T47D (cell line): ENCODE measurements around the gene COX10.

Experiments used
- DNase-seq, 2 experiments: peaks; one replicate each; pipeline versions ENCODE4 v3.0.0 to v3.0.0-alpha.2; 2011 to 2012; ENCODE audit warnings: low read depth in 1 of 2, low spot score in 1 of 2
- JUND ChIP-seq: IDR thresholded peaks from 2 replicates; pipeline ENCODE4 v1.6.1; 2012; ENCODE audit warnings: low read depth
- in situ Hi-C: cut with HindIII; loops from 2 replicates; pipeline ENCODE4 v1.10.0; 2016; ENCODE audit warnings: low sequenced_read_pairs, low pct_unique_long_range_greater_than_20kb

COX10 gene

GRCh38 chr17:14201988-14202380 is 132.7 kb downstream of the COX10 start:
- TF ChIP-seq JUND: no peak
- in situ Hi-C loops: no loop called here
- DNase-seq: no peak

GRCh38 chr17:14202388-14203166 is 133.3 kb downstream of the COX10 start:
- in situ Hi-C loops: no loop called here
- no peak for DNase-seq
- no peak for TF ChIP-seq JUND

DNA sequence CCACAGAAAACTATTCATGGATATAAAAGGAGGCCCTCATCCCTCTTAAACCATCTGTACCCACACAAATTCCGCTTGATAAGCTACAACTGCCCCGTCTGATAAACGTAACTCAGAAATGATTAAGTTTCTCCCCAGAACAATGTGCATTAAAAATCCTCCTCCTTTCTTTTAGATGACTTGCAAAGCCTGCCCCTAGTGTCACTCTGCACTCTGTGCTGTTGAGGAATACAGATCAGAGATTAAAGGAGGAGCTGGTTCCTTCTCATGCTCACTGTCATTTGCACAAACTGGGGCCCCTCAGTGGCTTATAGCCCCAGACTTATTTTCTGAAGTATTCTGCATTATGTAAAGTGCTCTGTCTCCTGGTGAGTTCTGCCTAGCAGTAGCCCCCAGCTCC is 134.1 kb downstream of the COX10 start:
- in situ Hi-C loops: no loop called here
- DNase-seq: peak in 1 of 2 experiments; percentile 24
- TF ChIP-seq JUND: no peak

DNA sequence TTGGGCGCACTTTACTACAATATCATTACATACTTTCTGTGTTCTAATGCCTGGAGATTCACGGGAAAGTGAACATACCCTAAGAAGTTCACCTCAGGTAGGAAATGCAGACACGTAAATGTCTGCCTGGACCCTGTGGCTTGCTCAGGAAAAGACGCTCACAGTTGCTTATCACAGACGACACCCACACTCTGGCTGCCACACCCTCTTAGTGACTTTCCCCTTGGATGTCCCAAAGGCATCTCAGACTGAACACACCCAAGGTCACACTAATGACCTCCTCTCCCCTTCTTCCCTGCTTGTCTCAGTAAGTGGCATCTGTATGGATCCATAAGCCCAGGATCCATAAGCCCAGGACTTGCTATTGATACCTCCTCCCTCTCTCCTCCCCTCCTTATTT is 134.8 kb downstream of the COX10 start:
- in situ Hi-C loops: no loop called here
- no peak for TF ChIP-seq JUND
- DNase-seq: no peak

DNA sequence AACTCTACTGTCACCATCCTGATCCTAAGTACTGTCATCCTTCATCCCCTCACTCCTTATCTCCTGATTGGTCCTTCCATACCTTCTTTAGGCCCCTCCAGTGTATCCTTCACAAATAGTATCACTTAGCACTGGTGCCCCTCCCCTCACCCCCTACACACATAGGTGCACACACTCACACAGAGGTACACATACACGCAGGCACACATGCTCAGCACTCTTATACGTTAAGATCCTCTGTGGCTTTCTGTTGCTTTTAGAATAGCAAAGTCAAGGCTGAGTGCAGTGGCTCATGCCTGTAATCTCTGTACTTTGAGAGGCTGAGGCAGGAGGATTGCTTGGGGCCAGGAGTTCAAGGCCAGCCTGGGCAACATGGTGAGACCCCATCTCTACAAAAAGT is 135.2 kb downstream of the COX10 start:
- in situ Hi-C loops: no loop called here
- no peak for TF ChIP-seq JUND
- DNase-seq: no peak

DNA sequence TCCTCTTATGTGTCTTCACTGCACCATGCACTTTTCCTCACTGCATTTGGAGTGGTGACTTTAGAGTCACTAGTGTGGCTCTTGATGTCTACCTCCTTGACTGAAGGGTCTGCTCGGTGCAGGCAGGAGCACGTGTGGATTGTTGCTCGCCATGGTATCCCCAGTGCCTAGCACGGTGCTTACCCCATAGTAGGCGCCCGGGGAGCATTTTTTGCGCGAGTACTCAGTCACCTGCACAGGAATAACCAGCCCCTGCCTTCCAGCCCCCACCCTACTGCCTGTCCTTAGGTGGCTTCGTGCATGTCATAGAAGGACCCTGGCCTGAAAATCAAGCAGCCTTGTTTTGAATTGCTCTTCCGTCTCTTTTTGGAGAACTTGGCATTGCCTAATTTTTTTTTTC is 136.1 kb downstream of the COX10 start:
- no peak for TF ChIP-seq JUND
- no peak for DNase-seq
- in situ Hi-C loops: no loop called here

DNA sequence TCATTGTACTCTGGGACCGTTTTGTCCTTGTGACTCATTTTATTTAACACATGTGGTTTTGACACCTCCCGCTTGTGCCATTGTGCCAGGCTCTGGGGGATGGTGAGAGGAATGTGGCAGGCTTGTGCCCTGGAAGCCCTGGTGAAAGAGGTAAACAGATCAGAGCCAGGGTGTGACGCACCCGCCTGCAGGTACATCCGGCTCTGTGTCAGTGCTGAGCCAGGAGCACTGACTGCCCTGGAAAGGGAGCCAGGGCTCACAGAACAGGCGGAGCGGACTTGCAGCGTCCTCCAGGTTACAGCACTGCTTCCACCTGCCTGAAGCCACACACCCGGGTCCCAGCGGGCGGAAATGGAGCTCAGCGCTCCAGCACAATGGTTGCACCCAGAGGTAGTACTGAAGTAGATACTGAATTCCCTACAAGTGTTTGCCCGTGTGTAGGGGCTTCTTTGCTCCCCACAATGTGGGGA is 136.7 kb downstream of the COX10 start:
- in situ Hi-C loops: no loop called here
- TF ChIP-seq JUND: no peak
- peak; percentile 58 to 81 for DNase-seq

DNA sequence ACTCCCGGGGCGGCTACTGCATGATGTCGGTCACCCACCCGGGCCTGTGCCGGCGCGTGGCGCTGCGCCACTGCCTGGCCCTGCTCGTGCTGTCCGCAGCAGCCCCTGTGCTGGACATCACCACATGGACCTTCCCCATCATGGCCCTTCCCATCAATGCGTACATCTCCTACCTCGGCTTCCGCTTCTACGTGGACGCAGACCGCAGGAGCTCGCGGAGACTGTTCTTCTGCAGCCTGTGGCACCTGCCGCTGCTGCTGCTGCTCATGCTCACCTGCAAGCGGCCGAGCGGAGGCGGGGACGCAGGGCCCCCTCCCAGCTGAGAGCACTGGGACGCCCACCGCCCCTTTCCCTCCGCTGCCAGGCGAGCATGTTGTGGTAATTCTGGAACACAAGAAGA is 137.6 kb downstream of the COX10 start:
- DNase-seq: no peak
- TF ChIP-seq JUND: no peak
- in situ Hi-C loops: no loop called here

DNA sequence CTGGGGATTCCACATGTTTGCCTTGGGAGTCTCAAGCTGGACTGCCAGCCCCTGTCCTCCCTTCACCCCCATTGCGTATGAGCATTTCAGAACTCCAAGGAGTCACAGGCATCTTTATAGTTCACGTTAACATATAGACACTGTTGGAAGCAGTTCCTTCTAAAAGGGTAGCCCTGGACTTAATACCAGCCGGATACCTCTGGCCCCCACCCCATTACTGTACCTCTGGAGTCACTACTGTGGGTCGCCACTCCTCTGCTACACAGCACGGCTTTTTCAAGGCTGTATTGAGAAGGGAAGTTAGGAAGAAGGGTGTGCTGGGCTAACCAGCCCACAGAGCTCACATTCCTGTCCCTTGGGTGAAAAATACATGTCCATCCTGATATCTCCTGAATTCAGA is 138.5 kb downstream of the COX10 start:
- in situ Hi-C loops: no loop called here
- no peak for DNase-seq
- no peak for TF ChIP-seq JUND

DNA sequence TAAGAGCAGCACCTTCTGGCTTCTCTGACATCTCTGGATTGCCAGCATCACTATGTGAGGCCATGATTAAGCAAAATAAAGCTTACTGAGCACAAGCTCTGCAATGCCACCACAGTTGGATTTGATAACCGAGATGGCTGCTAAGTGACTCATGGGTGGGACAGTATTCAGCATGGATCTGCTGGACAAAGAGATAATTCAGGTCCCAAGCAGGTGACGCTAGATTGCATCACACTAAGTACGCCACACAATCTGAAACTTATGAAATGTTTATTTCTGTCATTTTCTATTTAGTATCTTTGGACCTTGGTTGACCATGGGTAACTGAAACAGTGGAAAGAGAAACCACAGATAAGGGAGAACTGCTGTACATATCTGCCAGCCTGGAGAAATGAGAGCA is 139.9 kb downstream of the COX10 start:
- in situ Hi-C loops: no loop called here
- no peak for DNase-seq
- TF ChIP-seq JUND: no peak

DNA sequence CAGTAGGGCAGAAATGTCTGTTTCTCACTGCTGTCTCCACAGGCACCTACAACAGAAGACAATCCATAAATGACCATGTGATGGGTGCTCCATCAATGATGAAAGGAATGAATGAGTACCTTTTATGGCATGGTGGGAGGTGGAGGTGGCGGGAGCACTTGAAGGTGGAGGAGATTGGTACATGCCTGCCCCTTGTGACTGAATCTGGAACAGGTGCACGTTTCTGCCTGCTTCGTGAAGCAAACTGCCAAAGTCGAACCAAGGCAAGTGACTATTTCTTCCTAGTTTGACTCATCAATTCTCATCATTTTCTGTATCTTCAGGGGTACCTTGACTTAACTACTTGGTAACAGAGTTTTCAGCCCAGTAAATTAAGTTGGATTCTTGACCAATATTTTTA is 141.9 kb downstream of the COX10 start:
- DNase-seq: no peak
- in situ Hi-C loops: no loop called here
- no peak for TF ChIP-seq JUND

DNA sequence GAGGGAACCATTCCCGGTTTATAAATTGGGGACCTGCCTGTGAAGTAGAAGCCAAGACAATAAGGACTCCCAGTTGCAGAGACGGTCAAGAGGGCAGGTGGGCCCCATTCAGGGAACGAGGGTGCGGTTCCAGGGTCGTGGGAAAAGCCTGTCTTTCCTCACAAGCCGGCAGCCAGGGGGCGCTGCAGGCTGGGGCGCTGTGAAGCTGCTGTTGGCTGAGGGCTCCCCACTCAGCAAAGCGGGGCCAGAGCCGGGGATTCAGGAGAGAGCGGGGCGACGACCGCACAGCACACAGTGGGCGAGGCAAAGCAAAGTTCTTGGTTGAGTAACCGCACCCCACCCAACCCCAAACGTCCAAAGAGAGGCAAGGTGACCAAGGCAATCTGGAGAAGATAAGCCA is 142.5 kb downstream of the COX10 start:
- in situ Hi-C loops: no loop called here
- DNase-seq: no peak
- TF ChIP-seq JUND: no peak

DNA sequence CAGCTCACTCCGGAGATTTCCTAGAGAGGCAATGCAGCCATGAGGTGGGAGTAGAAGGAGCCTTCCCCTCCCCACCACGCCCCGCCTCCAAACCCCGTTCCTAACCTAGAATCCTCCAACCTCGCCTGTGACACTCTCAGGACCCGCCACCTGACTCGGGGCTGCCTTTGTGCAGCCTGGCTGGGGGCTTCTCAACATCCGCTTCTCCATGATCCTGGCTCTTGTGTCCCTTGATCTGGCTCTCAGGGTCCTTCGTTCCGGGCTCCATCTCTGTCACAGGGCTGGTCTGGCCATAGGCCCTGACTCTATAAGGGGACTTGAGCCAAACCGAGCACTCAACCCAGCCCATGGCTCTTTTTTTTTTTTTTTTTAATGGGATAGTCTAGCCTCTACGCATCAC is 143.1 kb downstream of the COX10 start:
- DNase-seq: no peak
- in situ Hi-C loops: no loop called here
- no peak for TF ChIP-seq JUND

DNA sequence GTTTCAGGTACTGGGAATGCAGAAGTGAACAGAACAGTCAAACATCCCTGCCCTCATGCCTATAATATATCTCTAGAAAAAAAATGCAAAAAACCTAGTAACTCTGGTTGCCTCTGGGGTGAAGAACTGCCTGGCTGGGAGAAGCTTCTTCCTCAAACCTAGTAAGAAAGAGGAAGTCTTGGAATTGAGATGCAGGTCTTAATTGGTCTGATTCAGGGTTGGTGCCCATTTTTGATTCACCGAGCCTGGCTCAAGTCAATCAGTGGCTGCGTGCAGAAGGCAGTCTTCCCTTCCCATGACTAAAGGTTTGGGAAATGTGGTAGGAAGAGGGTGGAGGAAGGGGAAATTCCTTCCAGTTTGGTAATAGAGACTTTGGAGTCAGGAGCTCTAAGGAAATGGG is 145.0 kb downstream of the COX10 start:
- TF ChIP-seq JUND: no peak
- no peak for DNase-seq
- in situ Hi-C loops: no loop called here

GRCh38 chr17:14222611-14223010 is 153.3 kb downstream of the COX10 start:
- in situ Hi-C loops: no loop called here
- DNase-seq: no peak
- TF ChIP-seq JUND: no peak
